NK-92 (cell line): ENCODE data around the gene FAM193A.

ENCODE experiments used
- DNase-seq: peaks from one replicate; lab custom pipeline; 2025; ENCODE audit not compliant: unreplicated experiment; lab: John Stamatoyannopoulos, UW

Gene FAM193A

DNA sequence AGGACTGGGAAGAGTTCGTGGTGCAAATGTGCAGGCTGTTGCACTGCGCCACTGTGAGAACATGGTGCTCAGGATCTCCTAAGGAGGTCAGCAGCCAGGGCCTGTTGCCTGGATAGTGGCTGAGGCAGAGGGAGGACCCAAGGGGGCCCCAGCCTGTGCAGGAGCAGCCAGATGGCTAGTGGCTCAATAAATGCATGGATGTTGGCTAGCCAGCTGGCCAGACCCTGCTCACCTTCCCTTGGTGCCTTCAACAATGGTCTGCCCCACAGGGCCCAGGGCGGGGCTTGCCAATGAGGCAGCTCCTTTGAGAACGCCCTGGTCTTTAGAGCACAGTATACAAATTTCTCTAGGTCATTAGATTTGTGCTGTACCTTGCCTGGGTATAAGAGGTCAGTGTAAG, 152.2 kb downstream of the FAM193A start:
- no peak for DNase-seq

DNA sequence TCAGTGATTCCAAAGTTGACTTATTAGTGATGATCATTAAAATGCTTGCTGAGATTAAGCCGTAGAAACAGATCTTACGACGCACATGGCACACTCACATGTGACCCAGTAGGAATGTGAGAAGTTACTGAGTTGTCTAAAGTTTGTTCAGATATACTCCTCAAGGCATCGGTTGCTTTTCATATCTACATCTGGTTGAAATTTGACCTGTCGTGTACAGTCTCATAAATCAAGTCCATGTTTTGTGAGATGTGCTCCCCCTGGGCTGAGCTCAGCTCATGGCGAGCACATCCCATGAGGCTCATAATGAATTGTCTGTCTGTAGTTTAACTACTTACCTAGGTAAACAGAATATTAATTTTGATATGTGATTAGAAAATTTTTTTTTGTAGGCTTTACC, 152.7 kb downstream of the FAM193A start:
- DNase-seq, result no peak

DNA sequence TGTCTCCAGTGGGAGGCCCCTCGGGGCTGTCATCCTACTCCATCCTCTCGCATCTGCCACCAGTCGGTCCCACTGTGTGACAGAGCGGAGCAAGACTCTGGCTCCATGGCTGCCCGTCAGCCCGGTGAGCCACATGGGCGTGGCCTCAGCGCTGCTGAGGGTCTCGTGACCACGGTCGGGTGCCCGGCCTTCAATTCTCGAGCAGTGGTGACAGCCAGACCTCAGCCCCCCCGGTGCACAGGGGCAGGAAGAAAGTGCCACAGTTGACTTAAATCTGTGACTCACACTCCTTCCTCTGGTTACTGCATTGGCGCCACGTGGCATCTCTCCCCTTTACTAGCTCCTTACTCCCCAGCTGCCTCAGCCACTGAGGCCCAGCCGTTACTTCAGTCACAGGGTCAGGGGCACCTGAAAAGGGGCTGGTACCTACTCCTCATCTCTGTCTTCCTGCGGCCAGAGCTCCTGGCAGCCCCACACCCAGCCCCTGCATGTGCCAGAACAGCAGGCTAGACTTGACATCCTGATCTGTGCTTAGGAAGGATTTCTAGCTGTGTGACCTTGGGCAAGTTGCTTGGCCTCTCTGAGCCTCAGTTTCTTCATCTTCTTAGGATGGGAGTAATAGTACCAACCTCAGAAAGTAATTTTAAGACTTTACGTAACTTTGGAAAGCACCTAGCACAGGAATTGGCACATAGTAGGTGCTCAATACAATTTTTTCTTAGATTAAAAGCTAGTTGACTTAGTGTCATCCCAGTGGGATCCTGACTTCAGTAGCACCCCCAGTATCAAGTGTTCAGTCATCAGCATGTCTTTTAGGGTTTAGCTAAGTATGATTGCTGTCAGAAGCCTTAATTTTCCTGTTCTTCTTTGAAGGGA, 153.6 kb downstream of the FAM193A start:
- no peak for DNase-seq

DNA sequence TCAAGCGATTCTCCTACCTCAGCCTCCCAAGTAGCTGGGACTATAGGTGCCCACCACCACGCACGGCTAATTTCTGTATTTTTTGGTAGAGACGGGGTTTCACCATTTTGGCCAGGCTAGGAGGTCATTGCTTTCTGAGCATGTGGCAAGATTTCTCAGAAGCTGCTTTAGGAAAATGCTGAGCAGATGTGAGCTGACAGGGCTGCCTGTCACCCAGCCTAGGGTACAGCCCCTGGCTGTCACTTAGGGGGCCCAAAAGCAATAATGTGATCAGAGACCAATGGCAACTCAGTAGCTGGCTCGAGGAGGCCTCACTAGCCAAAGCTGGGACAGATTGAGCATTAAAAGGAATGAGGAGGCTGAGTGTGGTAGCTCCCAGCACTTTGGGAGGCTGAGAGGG, 154.9 kb downstream of the FAM193A start:
- DNase-seq, result no peak

DNA sequence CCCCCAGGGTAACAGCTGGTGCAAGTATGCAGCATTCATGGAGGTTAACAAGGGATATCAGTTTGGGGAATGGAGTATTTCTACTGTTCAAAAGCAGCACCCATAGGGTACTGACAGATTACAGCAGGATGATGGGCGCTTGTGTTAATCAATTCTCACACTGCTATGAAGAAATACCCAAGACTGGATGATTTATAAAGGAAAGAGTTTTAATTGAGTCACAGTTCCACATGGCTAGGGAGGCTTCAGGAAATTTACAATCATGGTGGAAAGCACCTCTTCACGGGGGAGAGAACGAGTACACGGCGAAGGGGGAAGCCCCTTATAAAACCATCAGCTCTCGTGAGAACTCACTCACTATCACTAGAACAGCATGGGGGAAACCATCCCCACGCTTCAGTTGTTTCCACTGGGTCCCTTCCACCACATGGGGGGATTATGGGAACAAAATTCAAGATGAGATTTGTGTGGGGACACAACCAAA, 155.5 kb downstream of the FAM193A start:
- no peak for DNase-seq

DNA sequence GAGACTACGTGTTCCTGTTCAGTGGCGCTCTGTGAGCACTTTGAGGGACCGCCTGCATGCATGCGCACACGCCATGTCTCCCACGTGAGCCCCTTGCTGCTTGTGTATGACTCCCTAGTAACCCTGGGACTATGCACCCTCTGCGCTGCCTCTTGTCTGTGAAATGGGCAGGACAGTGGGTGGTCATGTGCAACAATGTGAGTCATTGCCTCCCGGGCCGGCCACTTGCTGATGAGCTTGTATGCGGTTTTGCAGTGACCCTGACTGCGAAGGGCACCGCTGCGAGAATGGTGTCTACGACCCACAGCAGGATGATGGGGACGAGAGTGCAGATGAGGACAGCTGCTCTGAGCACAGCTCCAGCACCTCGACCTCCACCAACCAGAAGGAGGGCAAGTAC, 158.2 kb downstream of the FAM193A start:
- DNase-seq, result no peak

DNA sequence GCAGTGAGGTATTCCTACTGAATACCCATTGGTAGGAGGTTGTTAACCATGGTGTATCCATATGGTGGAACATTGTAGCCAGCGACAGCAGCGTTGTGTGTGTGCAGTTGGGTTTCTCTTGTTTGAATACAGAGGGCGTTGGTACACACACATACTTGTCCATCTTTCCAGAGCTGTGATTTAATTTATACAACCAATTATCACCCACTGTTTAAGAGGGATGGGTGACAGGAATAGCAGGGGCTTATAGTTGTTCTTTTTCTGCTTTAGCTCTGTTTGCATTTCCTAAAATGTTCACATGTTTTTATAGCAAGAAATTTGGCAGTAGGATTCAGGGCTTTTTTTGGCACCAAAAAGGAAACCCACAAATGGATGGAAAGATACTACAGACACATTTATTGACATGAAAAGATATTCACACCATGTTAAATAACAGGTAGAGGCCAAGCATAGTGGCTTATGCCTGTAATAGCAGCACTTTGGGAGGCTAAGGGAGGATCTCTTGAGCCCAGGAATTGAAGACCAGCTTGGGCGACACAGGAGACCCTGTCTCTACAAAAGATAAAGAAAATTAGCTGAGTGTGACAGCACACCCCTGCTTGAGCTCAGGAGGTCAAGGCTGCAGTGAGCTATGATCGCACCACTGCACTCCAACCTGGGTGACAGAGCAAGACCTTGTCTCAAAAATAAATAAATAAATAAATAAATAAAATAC, 159.1 kb downstream of the FAM193A start:
- no peak for DNase-seq

DNA sequence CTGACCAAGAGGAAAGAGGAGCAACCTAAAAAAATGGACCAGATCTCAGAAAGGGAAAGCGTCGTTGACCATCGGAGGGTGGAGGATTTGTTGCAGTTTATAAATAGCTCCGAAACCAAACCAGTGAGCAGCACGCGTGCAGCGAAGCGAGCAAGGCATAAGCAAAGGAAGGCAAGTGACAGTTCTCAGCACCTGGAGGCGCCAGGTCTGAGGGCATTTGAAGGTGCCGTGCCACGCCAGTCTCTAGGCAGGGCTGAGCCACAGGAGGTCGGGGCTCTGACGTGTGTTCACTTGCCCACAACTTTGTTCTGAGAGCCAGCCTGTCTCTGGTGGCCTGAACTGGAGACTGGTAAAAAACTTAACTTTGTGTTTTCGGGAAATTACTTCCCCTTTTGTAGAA, 160.0 kb downstream of the FAM193A start:
- no peak for DNase-seq

DNA sequence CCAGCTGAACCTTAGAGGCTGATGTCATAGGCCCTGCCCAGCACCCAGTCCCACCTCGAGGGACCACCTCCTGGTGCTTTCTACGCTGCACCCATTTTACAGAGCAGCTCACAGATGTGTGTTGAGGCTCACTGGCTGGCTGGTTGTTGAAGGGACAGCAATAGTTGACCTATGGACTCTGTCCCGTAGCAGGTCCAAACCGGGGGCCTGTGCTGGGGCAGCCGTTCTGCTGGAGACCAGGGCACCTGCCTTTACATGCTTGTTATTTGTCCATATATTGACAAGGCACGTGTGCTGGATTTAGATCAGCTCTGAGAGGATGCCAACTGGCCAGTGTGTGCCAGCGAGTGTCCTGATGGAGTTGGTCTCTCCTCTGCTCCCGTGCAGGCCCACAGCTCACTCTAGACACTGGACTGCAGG, 161.6 kb downstream of the FAM193A start:
- no peak for DNase-seq

DNA sequence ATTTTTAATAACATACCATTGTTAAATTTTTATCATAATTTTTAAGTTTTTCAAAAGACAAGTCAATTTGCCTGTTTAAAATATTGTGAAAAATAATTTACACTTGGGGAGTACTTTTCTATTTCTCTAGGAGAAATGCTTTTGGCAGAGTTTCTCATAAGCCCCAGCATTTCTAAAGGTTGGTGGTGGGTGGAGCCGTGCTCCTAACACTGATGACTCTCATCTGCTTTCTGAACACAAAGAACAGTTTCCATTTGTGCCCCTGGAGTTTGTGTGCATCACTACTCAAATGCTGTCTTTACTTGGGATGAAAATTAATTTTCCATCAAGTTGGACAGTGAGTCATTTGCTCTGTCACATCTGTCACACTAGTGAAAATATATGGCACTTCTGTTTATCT, 162.1 kb downstream of the FAM193A start:
- DNase-seq, result no peak

DNA sequence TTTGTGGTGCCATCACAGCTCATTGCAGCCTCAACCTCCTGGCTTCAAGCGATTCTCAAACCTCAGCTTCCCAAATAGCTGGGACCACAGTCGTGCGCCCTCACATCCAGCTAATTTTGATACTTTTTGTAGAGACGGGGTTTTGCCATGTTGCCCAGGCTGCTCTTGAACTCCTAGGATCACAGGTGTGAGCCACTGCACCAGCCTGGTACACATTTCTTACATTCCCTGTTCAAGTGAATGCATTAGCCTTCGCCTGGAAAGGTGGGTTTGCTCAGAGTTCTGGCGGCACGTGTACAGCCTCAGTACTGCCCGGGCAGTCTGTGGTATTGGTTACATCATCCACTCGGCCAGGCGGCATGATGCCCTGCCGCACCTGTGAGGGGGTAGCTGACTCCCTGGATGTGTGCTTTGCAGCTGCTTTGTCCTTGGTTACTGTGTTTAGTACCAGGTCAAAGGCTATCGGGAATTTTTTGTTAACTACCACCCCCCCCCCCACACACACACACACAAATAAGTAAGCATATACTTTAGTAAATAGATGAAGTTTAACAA, 162.6 kb downstream of the FAM193A start:
- DNase-seq, result no peak

DNA sequence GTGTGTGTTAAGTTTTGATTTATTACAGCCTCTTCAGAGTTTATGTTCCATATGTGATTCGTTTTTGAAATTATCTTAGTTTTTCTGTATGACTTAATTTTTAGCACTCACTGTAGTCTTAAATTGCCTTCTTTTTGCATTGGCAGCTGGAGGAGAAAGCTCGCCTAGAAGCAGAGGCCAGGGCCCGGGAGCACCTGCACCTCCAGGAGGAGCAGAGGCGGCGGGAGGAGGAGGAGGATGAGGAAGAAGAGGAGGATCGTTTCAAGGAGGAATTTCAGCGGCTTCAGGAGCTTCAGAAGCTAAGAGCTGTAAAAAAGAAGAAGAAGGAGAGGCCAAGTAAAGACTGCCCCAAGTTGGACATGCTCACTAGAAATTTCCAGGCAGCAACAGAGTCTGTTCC, 163.1 kb downstream of the FAM193A start:
- no peak for DNase-seq

DNA sequence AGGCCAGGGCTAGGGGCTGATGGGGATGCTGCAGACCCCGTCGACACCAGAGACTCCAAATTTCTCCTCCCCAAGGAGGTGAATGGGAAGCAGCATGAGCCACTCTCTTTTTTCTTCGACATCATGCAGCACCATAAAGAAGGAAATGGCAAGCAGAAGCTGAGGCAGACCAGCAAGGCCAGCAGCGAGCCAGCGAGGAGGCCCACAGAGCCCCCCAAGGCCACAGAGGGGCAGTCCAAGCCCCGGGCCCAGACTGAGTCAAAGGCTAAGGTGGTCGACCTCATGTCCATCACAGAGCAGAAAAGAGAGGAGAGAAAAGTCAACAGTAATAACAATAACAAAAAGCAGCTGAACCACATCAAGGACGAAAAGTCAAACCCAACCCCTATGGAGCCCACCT, 163.6 kb downstream of the FAM193A start:
- DNase-seq, result no peak

DNA sequence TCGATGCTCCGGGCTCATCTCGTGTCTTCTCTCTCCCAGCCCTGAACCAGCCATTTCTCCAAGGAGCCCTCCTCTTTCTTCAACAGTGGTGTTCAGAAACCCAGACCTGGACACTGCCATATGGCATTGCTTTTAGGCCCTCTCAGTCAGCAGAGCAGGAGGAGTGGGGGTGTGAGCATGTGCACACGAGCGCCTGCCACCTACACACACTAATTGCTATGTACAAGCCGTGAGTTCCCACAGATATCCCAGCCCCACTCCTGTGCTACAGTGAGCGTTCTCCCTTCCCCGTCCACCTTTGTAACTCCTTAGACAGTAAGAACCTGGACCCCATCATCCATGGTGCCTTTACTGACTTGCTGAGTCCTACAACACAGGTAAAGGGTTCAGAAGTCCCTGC, 165.9 kb downstream of the FAM193A start:
- no peak for DNase-seq

DNA sequence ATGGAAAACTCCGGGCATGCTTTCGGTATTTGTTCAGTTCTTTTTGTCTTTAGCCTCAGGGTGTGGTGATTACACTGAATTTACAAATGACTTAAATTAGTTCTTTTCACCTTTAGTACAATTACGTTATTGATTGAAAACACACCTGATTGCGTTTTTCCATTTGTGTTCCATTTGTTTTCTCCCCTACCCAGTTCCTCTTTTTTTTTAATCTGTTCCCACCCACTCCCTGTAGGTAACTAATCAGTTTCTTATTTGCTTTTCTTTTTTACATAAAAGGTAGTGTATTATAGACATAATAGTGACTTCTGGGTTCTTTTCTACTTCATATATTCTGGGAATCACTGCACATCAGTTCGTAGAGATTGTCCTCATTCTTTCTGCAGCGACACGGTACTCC, 166.3 kb downstream of the FAM193A start:
- DNase-seq, result no peak

DNA sequence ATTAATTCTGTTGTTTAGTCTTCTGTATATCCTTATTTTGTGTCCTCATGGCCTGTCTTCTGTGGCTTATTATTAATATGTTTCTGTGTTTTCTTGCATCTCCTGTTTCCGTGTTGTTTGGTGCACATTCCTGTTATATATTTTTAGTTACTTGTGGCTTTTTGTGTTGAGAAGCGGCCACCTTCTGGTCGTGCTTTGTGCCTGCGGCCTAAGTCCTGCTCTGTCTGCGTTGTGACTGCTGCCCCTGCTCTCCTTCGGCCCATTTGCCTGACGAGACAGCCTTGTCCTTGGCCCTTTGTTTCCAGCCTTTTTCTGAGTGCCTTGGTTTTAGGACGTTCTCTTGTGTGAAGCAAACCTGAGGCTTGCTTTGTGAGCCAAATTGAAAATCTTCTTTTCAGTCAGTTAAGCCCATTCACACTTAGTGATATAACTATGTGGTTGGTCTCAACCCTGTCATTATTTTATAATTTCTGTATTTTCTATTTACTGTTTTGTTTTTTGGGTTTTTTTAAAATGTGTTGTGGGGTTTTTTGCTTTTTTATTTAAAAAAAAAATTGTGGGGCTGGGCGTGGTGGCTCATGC, 175.9 kb downstream of the FAM193A start:
- no peak for DNase-seq

DNA sequence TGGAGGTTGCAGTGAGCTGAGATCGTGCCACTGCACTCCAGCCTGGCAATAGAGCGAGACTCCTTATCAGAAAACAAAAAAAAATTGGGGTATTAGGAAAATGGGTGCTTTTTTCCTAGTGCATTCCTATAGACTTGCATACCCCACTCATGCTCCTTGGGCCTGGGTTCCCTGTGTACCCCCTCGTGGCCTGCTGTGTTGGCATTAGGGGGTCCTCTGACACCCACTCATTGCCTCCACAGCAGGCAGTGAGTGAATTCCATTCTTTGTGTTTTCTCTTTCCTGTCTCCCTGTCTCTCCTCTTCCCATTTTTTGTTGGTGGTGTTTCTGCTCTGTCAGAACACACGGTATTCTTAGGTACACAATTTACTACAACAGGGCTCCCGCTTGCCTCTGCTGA, 176.9 kb downstream of the FAM193A start:
- DNase-seq, result no peak

DNA sequence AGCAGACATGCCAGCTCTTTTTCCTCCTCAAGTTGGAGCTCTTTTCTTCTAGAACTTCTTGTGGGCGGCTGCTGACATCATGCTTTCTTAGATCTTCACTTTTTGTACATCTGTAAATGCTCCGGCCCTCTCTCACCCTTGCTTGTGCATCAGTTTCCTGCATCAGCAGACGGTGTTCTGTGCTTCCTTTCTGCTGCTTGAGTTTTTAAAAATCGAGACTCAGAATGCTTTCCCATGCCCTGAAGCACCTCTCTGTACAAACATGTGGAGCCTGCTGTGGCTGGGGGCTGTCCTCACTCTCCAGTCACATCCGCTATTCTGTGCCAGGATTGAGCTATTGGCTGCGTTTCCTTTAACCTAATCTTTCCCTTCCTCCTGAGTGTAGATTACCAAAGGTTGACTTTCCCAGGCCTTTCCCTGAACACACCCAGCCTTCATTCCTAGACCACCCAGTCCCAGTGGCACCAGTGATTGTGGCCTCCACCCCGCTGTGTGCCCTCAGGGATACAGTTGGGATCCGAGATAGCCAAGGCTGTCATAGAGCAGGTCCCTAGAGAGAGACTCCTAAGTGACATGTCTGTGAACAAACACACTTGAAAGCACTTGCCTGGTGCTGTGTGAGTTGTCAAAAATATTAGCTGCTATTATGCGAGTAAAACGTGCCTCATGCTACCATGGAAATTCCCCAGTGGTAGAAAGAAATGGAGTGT, 177.8 kb downstream of the FAM193A start:
- DNase-seq, result no peak

DNA sequence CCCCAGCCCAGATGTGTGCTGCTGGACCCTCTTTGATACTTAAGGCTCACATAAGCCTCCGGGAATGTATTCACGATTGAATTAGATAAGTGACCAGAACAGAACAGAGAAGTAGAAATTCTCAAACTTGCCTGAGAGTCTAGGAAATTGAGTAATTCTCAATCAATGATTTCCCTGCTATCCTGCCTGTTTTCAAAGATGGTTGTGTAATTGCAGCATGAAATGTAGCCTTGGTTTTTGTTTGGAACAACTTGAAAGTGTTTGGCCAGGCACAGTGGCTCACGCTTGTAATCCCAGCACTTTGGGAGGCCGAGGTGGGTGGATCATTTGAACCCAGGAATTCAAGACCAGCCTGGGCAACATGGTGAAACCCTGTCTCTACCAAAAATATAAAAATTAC, 178.5 kb downstream of the FAM193A start:
- no peak for DNase-seq

DNA sequence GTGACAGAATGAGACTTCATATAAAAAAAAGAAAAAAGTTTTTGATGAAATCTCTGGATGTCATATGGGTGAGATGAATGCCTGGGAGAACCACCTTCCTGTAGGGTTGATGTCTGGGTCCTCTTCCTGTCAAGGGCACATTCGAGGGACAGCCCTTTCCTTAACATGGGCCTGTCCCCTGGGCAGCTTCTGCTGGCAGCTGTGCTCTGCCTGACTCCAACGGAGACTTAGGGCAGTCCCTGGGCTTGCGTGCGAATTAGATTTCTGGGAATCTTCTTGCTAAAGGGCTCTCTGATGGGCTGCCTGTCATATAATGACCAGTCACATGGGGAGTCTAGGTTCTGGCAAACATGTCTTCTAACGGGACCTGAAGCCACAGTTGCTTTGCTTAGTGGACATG, 179.0 kb downstream of the FAM193A start:
- DNase-seq, result no peak

DNA sequence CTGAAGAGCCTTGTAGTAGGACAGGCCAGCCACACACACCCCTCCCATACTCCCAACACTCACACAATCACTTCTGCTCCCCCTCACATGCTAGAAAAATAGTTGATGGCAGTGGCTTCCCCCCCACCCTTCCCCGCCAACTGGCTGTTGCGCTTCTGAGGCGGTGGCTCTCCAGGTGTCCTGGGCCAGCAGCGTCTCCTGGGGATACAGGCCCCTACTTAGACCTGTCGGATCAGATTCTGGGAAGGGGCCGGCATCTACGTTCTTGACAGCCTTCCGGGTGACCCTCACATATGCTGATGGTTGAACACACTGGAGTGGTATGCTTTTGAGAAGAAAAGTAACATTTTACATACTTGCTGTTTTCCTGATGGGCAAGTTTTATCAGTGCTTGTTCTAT, 179.8 kb downstream of the FAM193A start:
- DNase-seq, result no peak
